Mesenchymal stem cell (in vitro differentiated cells and primary cell): ENCODE measurements around the gene TSC1.

Experiments
- DNase-seq: peaks from one replicate; pipeline ENCODE4 v3.0.0-alpha.2; 2013
- H2AFZ ChIP-seq: one replicate; pipeline ENCODE4 v1.6.1; 2013; ENCODE audit warnings: low read depth, mild to moderate bottlenecking, control low read depth, inconsistent platforms, low read length, moderate library complexity
- H2AK5ac ChIP-seq: 2 replicates; pipeline ENCODE4 v1.6.1; 2013; ENCODE audit warnings: low read length, moderate library complexity, mild to moderate bottlenecking, inconsistent platforms; ENCODE audit not compliant: severe bottlenecking
- H2BK120ac ChIP-seq: one replicate; pipeline ENCODE4 v1.6.1; 2013; ENCODE audit warnings: low read depth, mild to moderate bottlenecking, inconsistent platforms, low read length, moderate library complexity
- H2BK12ac ChIP-seq, 2 experiments: one replicate each; pipeline ENCODE4 v1.6.1; 2013; ENCODE audit warnings: inconsistent platforms in 2 of 2, low read length in 2 of 2, mild to moderate bottlenecking in 2 of 2, moderate library complexity in 2 of 2, control low read depth in 1 of 2
- H2BK15ac ChIP-seq: one replicate; pipeline ENCODE4 v1.6.1; 2013; ENCODE audit warnings: mild to moderate bottlenecking, low read depth, inconsistent platforms; ENCODE audit not compliant: poor library complexity, severe bottlenecking
- H2BK5ac ChIP-seq: 2 replicates; pipeline ENCODE4 v1.6.1; 2013; ENCODE audit warnings: low read depth, mild to moderate bottlenecking, low read length, control low read depth, inconsistent platforms; ENCODE audit not compliant: poor library complexity, severe bottlenecking
- H3K14ac ChIP-seq, 2 experiments: one replicate each; pipeline ENCODE4 v1.6.1; 2013; ENCODE audit warnings: inconsistent platforms in 2 of 2, low read length in 2 of 2, control low read depth in 1 of 2, mild to moderate bottlenecking in 1 of 2, moderate library complexity in 1 of 2
- H3K18ac ChIP-seq, 2 experiments: one replicate each; pipeline ENCODE4 v1.6.1; 2013; ENCODE audit warnings: inconsistent platforms in 2 of 2, low read length in 2 of 2, control low read depth in 1 of 2, low read depth in 1 of 2, mild to moderate bottlenecking in 1 of 2
- H3K23ac ChIP-seq, 2 experiments: one replicate each; pipeline ENCODE4 v1.6.1; 2013; ENCODE audit warnings: inconsistent platforms in 2 of 2, low read length in 2 of 2, mild to moderate bottlenecking in 2 of 2, moderate library complexity in 2 of 2, control low read depth in 1 of 2
- H3K27ac ChIP-seq: 2 replicates; pipeline ENCODE4 v1.5.1; 2013; ENCODE audit warnings: mild to moderate bottlenecking, moderate library complexity, low read length, control low read depth, inconsistent platforms; ENCODE audit not compliant: poor library complexity, severe bottlenecking
- H3K27me3 ChIP-seq, 2 experiments: 2 replicates each; pipeline versions ENCODE4 v1.6.1 to v1.7.0; 2013; ENCODE audit warnings: low read length in 2 of 2, mild to moderate bottlenecking in 2 of 2, moderate library complexity in 2 of 2, control low read depth in 1 of 2, inconsistent platforms in 1 of 2; ENCODE audit not compliant: control insufficient read depth in 1 of 2, insufficient read depth in 1 of 2
- H3K36me3 ChIP-seq, 2 experiments: 2 replicates each; pipeline versions ENCODE4 v1.6.1 to v1.7.0; 2013; ENCODE audit warnings: low read length in 2 of 2, control low read depth in 1 of 2, inconsistent platforms in 1 of 2, low read depth in 1 of 2, mild to moderate bottlenecking in 1 of 2; ENCODE audit not compliant: insufficient read depth in 2 of 2, control insufficient read depth in 1 of 2
- H3K4ac ChIP-seq, 2 experiments: one replicate each; pipeline ENCODE4 v1.6.1; 2013; ENCODE audit warnings: inconsistent platforms in 2 of 2, low read length in 2 of 2, mild to moderate bottlenecking in 2 of 2, moderate library complexity in 2 of 2, control low read depth in 1 of 2, low read depth in 1 of 2
- H3K4me1 ChIP-seq: 2 replicates; pipeline ENCODE4 v1.6.1; 2013; ENCODE audit warnings: low read depth, low read length, control low read depth; ENCODE audit not compliant: control insufficient read depth, insufficient read depth
- H3K4me2 ChIP-seq: 2 replicates; pipeline ENCODE4 v1.6.1; 2013; ENCODE audit warnings: low read length, mild to moderate bottlenecking, inconsistent platforms; ENCODE audit not compliant: poor library complexity, severe bottlenecking
- H3K4me3 ChIP-seq, 2 experiments: 2 replicates each; pipeline versions ENCODE4 v1.5.1 to v1.7.0; 2013; ENCODE audit warnings: low read length in 2 of 2, mild to moderate bottlenecking in 2 of 2, control low read depth in 1 of 2, low read depth in 1 of 2; ENCODE audit not compliant: insufficient read depth in 1 of 2
- H3K79me1 ChIP-seq: replicated peaks from 2 replicates; pipeline ENCODE4 v1.6.1; 2013; ENCODE audit warnings: mild to moderate bottlenecking, control low read depth, low read length, inconsistent platforms; ENCODE audit not compliant: poor library complexity, severe bottlenecking
- H3K9ac ChIP-seq: 2 replicates; pipeline ENCODE4 v1.7.0; 2013; ENCODE audit warnings: mild to moderate bottlenecking, low read length, moderate library complexity
- H3K9me3 ChIP-seq: 2 replicates; pipeline ENCODE4 v1.7.0; 2013; ENCODE audit warnings: mild to moderate bottlenecking, low read length; ENCODE audit not compliant: control insufficient read depth
- H4K8ac ChIP-seq: one replicate; pipeline ENCODE4 v1.6.1; 2013; ENCODE audit warnings: inconsistent platforms, mild to moderate bottlenecking, low read length, moderate library complexity
- H4K91ac ChIP-seq: one replicate; pipeline ENCODE4 v1.6.1; 2013; ENCODE audit warnings: mild to moderate bottlenecking, low read length, inconsistent platforms
- WGBS: methylation state at CpG from one replicate; pipeline ENCODE4 v1.1.7; 2013; ENCODE audit warnings: mixed read lengths; 5-methylcytosine and 5-hydroxymethylcytosine counted together

TSC1 gene

DNA sequence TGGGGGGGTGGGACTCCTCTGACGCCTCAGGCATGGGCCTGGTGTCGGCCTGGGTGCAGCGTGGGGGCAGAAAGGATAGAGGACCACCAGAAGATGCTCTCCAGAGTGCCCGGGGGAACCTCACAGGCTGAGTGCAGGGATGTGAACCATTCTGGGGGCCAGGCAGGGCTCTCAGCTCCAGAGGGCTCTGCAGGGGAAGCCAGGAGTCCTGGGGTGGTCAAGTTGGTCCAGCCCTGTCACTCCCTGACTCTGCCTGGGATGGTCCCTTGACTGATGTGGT, 40.6 kb upstream of the TSC1 start:
- Histone ChIP-seq H3K18ac (no peak overlapping the region), H3K36me3 (no peaks in the 10 kb centered on the region), H2BK15ac (no peak overlapping the region), H2BK12ac (no peak overlapping the region), H3K79me1 (no peaks in the 10 kb centered on the region), H3K27ac (no peak overlapping the region), H4K91ac (no peak overlapping the region), H3K4me2 (no peak overlapping the region), H3K4me1 (peaks cover 5% of the 10 kb centered on the region), H2BK5ac (no peak overlapping the region), H3K9me3 (no peaks in the 10 kb centered on the region), H2AK5ac (no peak overlapping the region), H3K9ac (no peak overlapping the region), H4K8ac (no peak overlapping the region), H3K27me3 (peaks cover 69 to 83% of the 10 kb centered on the region in 2 experiments), H3K4me3 (no peak overlapping the region), H3K14ac (no peak overlapping the region), H2BK120ac (no peak overlapping the region), H3K23ac (no peak overlapping the region), H2AFZ (no peak overlapping the region), H3K4ac (no peak overlapping the region)
- WGBS: 63% methylated on average over 4 of the region's 4 CpGs
- no peak for DNase-seq

DNA sequence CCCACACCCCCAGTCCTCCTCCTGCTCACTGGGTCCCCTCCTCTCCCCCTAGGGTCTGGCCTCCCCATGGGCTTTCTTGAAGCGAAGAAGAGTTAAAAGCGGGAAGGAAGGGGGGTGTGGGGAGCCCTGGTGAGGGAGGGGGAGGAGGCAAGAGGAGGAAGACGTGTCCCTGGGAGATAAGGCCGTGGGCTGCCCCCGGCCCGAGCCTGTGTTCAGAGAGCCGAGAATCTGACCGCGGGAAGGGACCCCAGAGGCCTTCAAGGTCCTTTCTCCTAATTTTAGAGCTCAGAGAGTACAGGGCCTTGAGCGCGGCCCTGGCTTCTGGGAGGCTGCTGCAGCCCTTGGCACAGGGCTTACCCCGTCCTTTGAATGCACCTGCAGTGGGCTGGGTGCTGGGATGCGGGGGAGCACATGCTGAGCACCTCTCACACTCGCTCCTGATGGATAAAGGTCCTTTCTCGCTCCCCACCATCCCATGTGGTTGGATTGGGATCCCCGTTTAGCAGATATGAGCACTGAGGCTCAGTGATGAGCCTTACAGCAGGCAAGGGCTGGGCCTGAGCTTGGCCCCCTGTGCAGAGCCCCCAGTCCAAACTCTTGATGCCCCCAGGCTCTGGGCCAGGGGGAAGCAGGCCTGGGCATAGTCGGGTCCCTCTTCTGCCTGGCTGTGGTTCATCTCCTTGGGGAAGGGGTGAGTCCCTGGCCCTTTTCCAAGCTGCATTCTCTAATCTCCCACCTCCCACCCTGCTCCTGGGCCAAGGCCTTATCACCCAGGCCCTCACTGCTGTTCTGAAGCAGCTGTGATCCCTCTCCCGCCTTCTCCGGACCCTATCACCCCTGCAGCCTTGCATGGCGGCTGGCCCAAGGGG, 40.0 kb upstream of the TSC1 start:
- H2AFZ ChIP-seq: no peak overlapping the region
- H3K79me1 ChIP-seq: no peaks in the 10 kb centered on the region
- H3K18ac ChIP-seq: no peak overlapping the region
- H2BK12ac ChIP-seq: no peak overlapping the region
- no peak overlapping the region for H3K4me3 ChIP-seq
- H3K4ac ChIP-seq: no peak overlapping the region
- no peak overlapping the region for H3K23ac ChIP-seq
- no peaks in the 10 kb centered on the region for H3K36me3 ChIP-seq
- H2BK15ac ChIP-seq: no peak overlapping the region
- no peak overlapping the region for H2AK5ac ChIP-seq
- peaks cover 74 to 84% of the 10 kb centered on the region in 2 experiments for H3K27me3 ChIP-seq
- peaks cover 5% of the 10 kb centered on the region for H3K4me1 ChIP-seq
- H3K27ac ChIP-seq: no peak overlapping the region
- H3K14ac ChIP-seq: peak overlapping the region in 1 of 2 experiments; percentile 22
- no peak overlapping the region for H4K8ac ChIP-seq
- no peak overlapping the region for H2BK120ac ChIP-seq
- H3K4me2 ChIP-seq: no peak overlapping the region
- H4K91ac ChIP-seq: no peak overlapping the region
- no peak for DNase-seq
- 74% methylated on average over 20 of the region's 20 CpGs for WGBS
- no peak overlapping the region for H2BK5ac ChIP-seq
- no peak overlapping the region for H3K9ac ChIP-seq
- no peaks in the 10 kb centered on the region for H3K9me3 ChIP-seq

DNA sequence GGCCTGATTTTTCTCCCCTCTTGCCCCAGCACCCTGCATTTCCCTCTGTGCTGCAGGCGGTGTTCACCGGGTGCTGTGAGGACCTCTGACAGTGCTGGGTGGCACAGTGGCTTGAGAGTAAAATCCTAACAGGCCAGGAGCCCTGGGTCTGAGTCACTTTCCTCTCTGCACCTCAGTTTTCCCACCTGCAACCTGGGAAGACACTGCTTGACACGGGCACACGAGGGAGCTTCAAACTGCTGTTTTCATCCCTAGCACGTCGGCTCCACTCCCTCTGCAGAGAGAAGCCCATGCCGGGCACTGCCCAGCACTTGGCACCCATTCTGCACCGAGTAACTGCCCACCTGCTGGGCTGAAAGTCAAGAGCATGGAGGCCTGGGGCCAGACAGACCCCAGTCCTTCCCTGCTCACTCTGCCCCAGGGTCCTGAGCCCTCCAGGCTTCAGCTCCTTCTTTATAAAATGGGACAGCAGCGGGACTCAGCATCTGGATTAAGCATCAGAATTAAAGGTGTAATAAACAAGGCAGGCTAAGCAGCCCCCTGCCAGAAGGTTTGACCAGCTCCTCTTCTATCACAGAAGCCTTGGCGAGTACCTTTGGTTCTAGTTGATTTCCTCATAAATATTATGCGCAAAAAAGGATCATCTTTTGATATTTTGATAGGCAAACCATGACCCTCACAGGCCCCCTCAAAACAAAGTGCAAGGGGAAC, 39.2 kb upstream of the TSC1 start:
- no peak overlapping the region for H3K27ac ChIP-seq
- no peak overlapping the region for H2BK12ac ChIP-seq
- 89% methylated on average over 11 of the region's 11 CpGs for WGBS
- no peaks in the 10 kb centered on the region for H3K9me3 ChIP-seq
- no peak overlapping the region for H3K4me3 ChIP-seq
- H3K9ac ChIP-seq: no peak overlapping the region
- no peak overlapping the region for H2BK120ac ChIP-seq
- no peak overlapping the region for H3K14ac ChIP-seq
- no peak overlapping the region for H4K8ac ChIP-seq
- no peak overlapping the region for H4K91ac ChIP-seq
- no peak overlapping the region for H3K23ac ChIP-seq
- H3K4ac ChIP-seq: no peak overlapping the region
- no peak overlapping the region for H2AFZ ChIP-seq
- H2BK5ac ChIP-seq: no peak overlapping the region
- H3K36me3 ChIP-seq: no peaks in the 10 kb centered on the region
- no peaks in the 10 kb centered on the region for H3K79me1 ChIP-seq
- H3K4me1 ChIP-seq: peaks cover 5% of the 10 kb centered on the region
- no peak overlapping the region for H3K18ac ChIP-seq
- H2BK15ac ChIP-seq: no peak overlapping the region
- H3K27me3 ChIP-seq: peaks cover 81 to 85% of the 10 kb centered on the region in 2 experiments
- no peak overlapping the region for H2AK5ac ChIP-seq
- H3K4me2 ChIP-seq: no peak overlapping the region
- DNase-seq: no peak

DNA sequence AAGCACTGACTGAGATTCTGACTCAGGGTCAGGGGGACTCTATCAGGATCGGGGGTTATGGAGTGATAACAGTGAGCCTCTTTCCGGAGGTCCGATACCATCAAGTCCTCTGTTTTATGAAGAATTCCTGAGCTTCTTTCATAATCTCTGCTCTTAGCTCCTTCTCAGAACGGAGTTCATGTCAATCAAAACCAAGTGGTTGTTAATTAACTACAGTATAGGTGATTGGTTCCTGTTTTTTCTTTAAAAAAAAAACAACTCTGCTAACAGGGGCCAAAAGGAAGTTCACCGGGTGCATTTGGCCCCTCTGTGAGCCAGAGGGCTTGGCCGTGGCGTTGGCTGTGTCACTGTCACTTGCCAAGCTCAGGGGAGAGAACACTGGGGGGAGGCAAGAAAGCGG, 38.0 kb upstream of the TSC1 start:
- Histone ChIP-seq H4K8ac (no peak overlapping the region), H3K4me2 (no peak overlapping the region), H3K27ac (no peak overlapping the region), H3K23ac (no peak overlapping the region), H3K9me3 (no peaks in the 10 kb centered on the region), H2AK5ac (no peak overlapping the region), H3K4me1 (peaks cover 9% of the 10 kb centered on the region), H2BK5ac (no peak overlapping the region), H3K9ac (no peak overlapping the region), H2BK120ac (no peak overlapping the region), H3K18ac (no peak overlapping the region), H3K4ac (no peak overlapping the region), H3K36me3 (no peaks in the 10 kb centered on the region), H4K91ac (no peak overlapping the region), H3K27me3 (peaks cover 82 to 83% of the 10 kb centered on the region in 2 experiments), H2BK12ac (no peak overlapping the region), H3K14ac (no peak overlapping the region), H2AFZ (no peak overlapping the region), H3K4me3 (no peak overlapping the region), H2BK15ac (no peak overlapping the region), H3K79me1 (no peaks in the 10 kb centered on the region)
- WGBS: 94% methylated on average over 7 of the region's 8 CpGs
- DNase-seq: no peak
